DLD1 (cell line): ENCODE results near the gene CERT1.
"Not testable (repeated sequence)": the region's sequence is repeated elsewhere in the genome, so short reads cannot be mapped to it uniquely, and the experiment has no call there.

Source experiments
- in situ Hi-C: cut with HindIII; loops from 2 replicates; pipeline ENCODE4 v1.10.0; 2017; ENCODE audit warnings: low sequenced_read_pairs

The CERT1 gene

DNA sequence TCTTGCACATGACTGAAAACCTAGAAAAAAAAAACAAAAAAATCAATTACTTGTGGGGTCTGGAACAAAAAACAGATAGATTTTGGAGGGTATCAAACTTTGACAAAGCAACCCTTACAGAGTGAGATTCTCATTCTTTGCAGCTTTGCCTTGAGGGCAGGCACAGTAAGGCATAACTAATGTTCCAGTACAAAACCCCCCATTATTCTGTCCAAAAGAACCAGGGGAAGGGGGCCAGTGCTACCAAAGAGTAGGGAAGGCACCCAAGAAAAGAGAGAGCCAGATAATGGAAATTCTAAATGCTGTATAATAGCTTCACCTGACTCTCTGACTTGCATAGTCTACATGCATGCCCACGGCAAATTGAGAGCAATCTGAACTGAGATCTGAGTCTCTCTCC is 13.2 kb upstream of the CERT1 start:
- in situ Hi-C loops: no loop called here

DNA sequence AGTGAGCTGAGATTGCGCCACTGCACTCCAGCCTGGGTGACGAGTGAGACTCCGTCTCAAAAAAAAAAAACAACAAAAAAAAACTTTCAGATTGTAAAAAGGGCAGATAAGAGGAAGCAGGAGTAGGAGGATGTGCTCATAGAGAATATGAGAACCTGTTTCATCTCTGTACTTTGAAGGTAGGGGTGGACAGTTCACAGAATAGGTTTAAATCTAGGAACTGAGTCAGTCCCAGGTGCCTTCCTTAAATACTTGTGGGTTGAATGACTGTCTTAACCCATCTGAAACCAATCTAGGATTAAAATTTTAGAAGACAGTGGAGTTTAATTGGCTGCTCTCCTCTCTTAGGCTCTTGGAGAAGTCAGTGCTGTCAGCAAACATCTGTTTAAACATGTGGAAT is 12.6 kb upstream of the CERT1 start:
- in situ Hi-C loops: no loop called here

- in situ Hi-C loops: no loop called here
Measured at GRCh38 chr5:75523275-75523674, 11.8 kb upstream of the CERT1 start.

GRCh38 chr5:75522542-75522941 is 11.1 kb upstream of the CERT1 start:
- in situ Hi-C loops: no loop called here

DNA sequence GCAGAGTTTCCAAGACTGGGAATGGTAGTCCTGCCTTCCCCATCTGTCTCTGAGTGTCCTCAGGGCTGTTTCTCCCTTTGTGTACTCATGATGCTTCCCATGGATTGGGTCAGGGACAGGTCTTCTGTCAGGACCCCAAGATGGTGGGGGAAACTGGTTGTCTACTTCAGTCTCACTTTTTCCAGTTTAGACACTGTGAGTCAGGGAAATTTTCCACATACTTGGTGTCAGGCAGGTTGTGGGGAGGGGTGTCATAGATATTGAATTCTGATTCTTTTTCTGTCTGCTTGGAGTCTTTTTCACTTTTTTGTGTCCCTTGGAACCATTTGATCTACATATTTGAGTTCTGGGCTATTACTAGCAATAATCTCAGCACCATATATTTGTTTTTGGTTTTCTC is 10.6 kb upstream of the CERT1 start:
- in situ Hi-C loops: no loop called here

DNA sequence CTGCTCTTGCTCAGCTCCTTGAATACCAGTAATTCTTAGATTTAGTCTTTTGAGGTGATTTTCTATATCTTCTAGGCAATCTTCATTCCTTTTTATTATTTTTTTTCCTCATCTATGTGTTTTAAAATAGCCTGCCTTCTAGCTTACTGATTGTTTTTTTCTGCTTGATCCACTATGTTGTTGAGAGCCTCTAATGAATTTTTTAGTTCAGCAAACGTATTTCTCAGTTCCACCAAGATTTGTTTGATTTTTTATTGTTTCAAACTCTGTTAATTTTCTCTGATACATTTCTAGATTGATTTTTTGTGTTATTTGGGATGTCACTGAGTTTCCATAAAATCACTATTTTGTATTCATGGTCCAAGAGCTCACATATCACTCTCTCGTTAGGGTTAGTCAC is 9.8 kb upstream of the CERT1 start:
- in situ Hi-C loops: no loop called here

- in situ Hi-C loops: no loop called here
Measured at GRCh38 chr5:75519761-75520160, 8.3 kb upstream of the CERT1 start.

- in situ Hi-C loops: no loop called here
Measured at GRCh38 chr5:75514323-75514722, 2.9 kb upstream of the CERT1 start.

DNA sequence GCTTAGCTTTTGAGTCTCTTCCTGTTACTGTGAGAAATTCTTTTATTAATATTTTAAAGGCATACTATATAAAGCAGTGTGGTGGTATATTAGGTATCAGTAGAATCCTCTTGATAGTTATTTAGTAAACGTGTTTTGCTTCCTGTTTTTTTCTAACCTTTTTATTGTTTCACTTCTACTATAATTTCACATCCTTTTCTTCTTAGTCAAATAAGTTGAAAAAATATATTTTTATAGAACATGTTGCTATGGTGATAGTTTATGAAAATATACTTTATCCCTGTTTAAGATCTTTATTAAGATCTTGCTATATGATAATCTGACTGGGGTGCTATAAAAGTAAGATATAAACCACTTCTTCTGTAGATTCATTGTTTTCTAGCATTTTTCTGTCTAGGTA is 2.4 kb upstream of the CERT1 start:
- in situ Hi-C loops: no loop called here

GRCh38 chr5:75512383-75513074 is 1.1 kb upstream of the CERT1 start:
- in situ Hi-C loops: no loop called here

GRCh38 chr5:75510836-75511434 is 494 bp downstream of the CERT1 start:
- in situ Hi-C loops: no loop called here

- in situ Hi-C loops: no loop called here
Measured at GRCh38 chr5:75510417-75510835, 1.0 kb downstream of the CERT1 start.

- in situ Hi-C loops: no loop called here
Measured at GRCh38 chr5:75509956-75510355, 1.5 kb downstream of the CERT1 start.

GRCh38 chr5:75509546-75509945 is 1.9 kb downstream of the CERT1 start:
- in situ Hi-C loops: no loop called here

GRCh38 chr5:75507841-75508240 is 3.6 kb downstream of the CERT1 start:
- in situ Hi-C loops: no loop called here

GRCh38 chr5:75505112-75505511 is 6.3 kb downstream of the CERT1 start:
- in situ Hi-C loops: not testable (repeated sequence)

- in situ Hi-C loops: not testable (repeated sequence)
Measured at GRCh38 chr5:75498875-75499274, 12.6 kb downstream of the CERT1 start.

GRCh38 chr5:75498208-75498777 is 13.1 kb downstream of the CERT1 start:
- in situ Hi-C loops: no loop called here

GRCh38 chr5:75496026-75496425 is 15.4 kb downstream of the CERT1 start:
- in situ Hi-C loops: no loop called here

DNA sequence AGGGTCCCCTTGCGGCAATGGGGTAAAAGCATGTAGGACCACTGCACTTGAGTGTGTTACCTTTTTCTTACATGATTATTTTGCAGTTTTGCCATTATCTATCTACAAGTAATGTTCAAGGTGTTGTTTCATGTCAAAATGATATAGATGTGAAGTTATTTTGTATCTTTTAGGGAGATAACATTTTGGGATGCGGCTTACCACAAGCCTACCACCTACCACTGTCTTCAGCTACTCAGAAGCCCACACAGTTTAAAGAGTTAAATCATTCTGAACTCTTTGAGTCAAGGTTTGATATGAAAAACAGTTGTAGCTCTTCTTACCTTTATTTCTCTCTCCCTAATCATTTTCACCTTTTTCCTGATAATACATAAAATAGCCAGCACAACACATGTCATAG is 19.8 kb downstream of the CERT1 start:
- in situ Hi-C loops: no loop called here

DNA sequence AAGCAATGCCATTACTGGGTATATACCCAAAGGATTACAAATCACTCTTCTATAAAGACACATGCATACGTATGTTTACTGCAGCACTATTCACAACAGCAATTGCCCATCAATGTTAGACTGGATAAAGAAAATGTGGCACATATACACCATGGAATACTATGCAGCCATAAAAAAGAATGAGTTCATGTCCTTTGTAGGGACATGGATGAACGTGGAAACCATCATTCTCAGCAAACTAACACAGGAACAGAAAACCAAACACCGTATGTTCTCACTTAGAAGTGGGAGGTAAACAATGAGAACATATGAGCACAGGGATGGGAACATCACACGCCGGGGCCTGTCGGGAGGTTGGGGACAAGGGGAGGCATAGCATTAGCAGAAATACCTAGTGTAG is 21.6 kb downstream of the CERT1 start:
- in situ Hi-C loops: not testable (repeated sequence)

- in situ Hi-C loops: no loop called here
Measured at GRCh38 chr5:75484605-75485004, 26.8 kb downstream of the CERT1 start.

GRCh38 chr5:75482482-75482881 is 28.9 kb downstream of the CERT1 start:
- in situ Hi-C loops: no loop called here
